Measurements from ENCODE around the gene PAH. TPM values are rescaled to one million over a fixed set of nuclear protein-coding genes. Genes with fewer than 3 reads are reported as not detected.

The PAH gene
- total RNA-seq, 1 experiment from 2014 or later: 0.19 TPM

DNA sequence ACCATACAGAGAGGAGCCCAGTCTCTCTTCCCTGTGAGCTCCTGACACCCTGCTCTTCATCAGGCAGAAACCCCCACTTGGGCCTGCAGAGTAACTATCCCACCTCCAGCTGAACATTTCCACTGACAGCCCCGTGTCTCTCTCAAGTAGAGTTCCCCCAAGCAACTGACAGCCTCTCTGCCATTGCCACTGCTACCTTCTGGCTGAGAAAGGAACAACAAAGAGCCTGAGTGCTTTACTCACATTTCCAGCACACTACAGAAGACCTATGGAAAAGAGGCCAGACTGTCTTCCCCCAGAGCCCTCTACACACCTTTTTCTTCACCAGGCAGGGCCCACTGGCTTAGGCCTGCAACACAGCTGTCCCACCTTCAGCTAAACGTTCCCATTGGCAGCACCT, 22.0 kb upstream of the PAH start:
- H3K27me3 ChIP-seq (ENCODE audit: low read length): no peaks in the 10 kb centered on the region
- H2AFZ ChIP-seq (ENCODE audit: low read length): no peak overlapping the region
- H3K9me3 ChIP-seq (ENCODE audit: low read length): no peaks in the 10 kb centered on the region
- H3K4me3 ChIP-seq (ENCODE audit: low read length): no peak overlapping the region
- no peaks in the 10 kb centered on the region for H3K36me3 ChIP-seq (ENCODE audit: insufficient read depth, low read length)
- no peak overlapping the region for H3K4me2 ChIP-seq (ENCODE audit: low read depth, low read length, poor library complexity, severe bottlenecking)
- no peaks in the 10 kb centered on the region for H3K9me2 ChIP-seq (replicated peaks; ENCODE audit: insufficient read depth, low read length)
- no peak overlapping the region for H3K9ac ChIP-seq (ENCODE audit: low read length)
- no peak overlapping the region for H3K27ac ChIP-seq (ENCODE audit: low read length)
- H3K79me2 ChIP-seq (ENCODE audit: low read length): no peaks in the 10 kb centered on the region
- no peaks in the 10 kb centered on the region for H3K4me1 ChIP-seq (ENCODE audit: low read length)
- DNase-seq: no peak
- no peaks in the 10 kb centered on the region for H4K20me1 ChIP-seq (ENCODE audit: insufficient read depth, low read depth, low read length)

DNA sequence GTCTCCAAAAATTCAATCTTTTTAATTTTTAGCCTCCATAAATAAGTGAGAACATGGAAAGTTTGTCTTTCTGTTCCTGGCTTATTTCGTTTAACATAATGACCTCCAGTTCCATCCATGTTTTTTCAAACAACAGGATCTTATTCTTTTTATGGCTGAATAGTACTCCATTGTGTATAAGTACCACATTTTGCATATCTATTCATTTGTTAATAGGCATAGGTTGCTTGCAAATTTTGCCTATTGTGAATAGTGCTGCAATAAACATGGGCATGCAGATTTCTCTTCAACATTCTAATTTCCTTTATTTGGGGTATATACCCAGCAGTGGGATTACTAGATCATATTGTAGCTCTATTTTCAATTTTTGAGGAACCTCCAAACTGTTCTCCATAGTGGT, 16.1 kb upstream of the PAH start:
- Histone ChIP-seq H4K20me1 (ENCODE audit: insufficient read depth, low read depth, low read length) (no peaks in the 10 kb centered on the region), H3K4me3 (ENCODE audit: low read length) (no peak overlapping the region), H3K9ac (ENCODE audit: low read length) (no peak overlapping the region), H3K27ac (ENCODE audit: low read length) (no peak overlapping the region), H3K4me1 (ENCODE audit: low read length) (no peaks in the 10 kb centered on the region), H3K27me3 (ENCODE audit: low read length) (no peaks in the 10 kb centered on the region), H3K9me3 (ENCODE audit: low read length) (no peaks in the 10 kb centered on the region), H3K9me2 (replicated peaks; ENCODE audit: insufficient read depth, low read length) (no peaks in the 10 kb centered on the region), H3K4me2 (ENCODE audit: low read depth, low read length, poor library complexity, severe bottlenecking) (no peak overlapping the region), H3K36me3 (ENCODE audit: insufficient read depth, low read length) (no peaks in the 10 kb centered on the region), H3K79me2 (ENCODE audit: low read length) (no peaks in the 10 kb centered on the region), H2AFZ (ENCODE audit: low read length) (no peak overlapping the region)
- no peak for DNase-seq

DNA sequence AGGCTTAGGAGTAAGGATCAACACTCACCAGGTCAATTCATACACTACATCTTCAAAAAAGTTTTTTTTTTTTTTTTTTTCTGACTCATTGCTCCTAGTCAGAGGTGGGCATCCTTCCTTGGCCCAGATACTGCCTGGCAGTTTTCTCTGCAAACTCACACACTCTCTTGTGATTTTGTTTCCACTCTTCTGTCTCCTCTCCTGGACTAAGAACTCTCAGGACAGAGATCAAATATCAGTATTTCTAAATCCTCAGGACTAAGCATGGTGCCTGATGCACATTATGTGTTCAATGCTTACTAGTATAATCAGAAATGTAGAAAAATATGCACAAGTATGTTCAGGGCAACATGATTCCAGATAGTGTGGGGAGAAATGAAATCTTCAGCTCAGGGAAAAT, 10.2 kb upstream of the PAH start:
- no peaks in the 10 kb centered on the region for H3K9me2 ChIP-seq (replicated peaks; ENCODE audit: insufficient read depth, low read length)
- no peaks in the 10 kb centered on the region for H4K20me1 ChIP-seq (ENCODE audit: insufficient read depth, low read depth, low read length)
- H2AFZ ChIP-seq (ENCODE audit: low read length): no peak overlapping the region
- H3K4me2 ChIP-seq (ENCODE audit: low read depth, low read length, poor library complexity, severe bottlenecking): no peak overlapping the region
- no peaks in the 10 kb centered on the region for H3K4me1 ChIP-seq (ENCODE audit: low read length)
- H3K27me3 ChIP-seq (ENCODE audit: low read length): no peaks in the 10 kb centered on the region; the same call in 1 of the 2 replicates
- no peak overlapping the region for H3K9ac ChIP-seq (ENCODE audit: low read length)
- no peak for DNase-seq
- H3K36me3 ChIP-seq (ENCODE audit: insufficient read depth, low read length): no peaks in the 10 kb centered on the region
- H3K9me3 ChIP-seq (ENCODE audit: low read length): no peaks in the 10 kb centered on the region
- H3K79me2 ChIP-seq (ENCODE audit: low read length): no peaks in the 10 kb centered on the region
- H3K4me3 ChIP-seq (ENCODE audit: low read length): no peak overlapping the region
- no peak overlapping the region for H3K27ac ChIP-seq (ENCODE audit: low read length)

DNA sequence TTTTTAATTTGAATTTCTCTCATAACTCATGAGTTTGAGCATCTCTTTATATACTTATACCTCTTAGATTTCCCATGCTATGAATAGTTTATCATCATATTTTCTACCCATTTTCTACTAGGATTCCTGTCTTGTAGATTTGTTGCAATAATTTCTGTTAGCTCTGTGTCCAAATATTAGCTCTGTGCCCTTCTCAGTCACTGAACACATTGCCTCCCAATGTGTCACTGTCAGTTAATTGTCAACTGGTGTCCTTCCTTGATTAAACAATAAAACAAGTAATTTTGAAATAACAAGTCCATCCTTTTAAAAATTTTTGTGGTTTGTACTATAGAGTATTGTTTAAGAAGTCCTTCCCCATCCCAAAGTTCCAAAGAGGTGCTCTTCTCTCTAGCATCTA, 4.2 kb upstream of the PAH start:
- Histone ChIP-seq H3K4me3 (ENCODE audit: low read length) (no peak overlapping the region), H2AFZ (ENCODE audit: low read length) (no peak overlapping the region), H3K9me2 (replicated peaks; ENCODE audit: insufficient read depth, low read length) (no peaks in the 10 kb centered on the region), H3K4me1 (ENCODE audit: low read length) (peaks cover 20% of the 10 kb centered on the region), H3K36me3 (ENCODE audit: insufficient read depth, low read length) (no peaks in the 10 kb centered on the region), H3K27ac (ENCODE audit: low read length) (no peak overlapping the region), H3K9ac (ENCODE audit: low read length) (no peak overlapping the region), H3K27me3 (ENCODE audit: low read length) (no peaks in the 10 kb centered on the region; the same call in 1 of the 2 replicates), H3K9me3 (ENCODE audit: low read length) (no peaks in the 10 kb centered on the region), H3K4me2 (ENCODE audit: low read depth, low read length, poor library complexity, severe bottlenecking) (no peak overlapping the region), H3K79me2 (ENCODE audit: low read length) (no peaks in the 10 kb centered on the region), H4K20me1 (ENCODE audit: insufficient read depth, low read depth, low read length) (no peaks in the 10 kb centered on the region)
- DNase-seq: no peak

DNA sequence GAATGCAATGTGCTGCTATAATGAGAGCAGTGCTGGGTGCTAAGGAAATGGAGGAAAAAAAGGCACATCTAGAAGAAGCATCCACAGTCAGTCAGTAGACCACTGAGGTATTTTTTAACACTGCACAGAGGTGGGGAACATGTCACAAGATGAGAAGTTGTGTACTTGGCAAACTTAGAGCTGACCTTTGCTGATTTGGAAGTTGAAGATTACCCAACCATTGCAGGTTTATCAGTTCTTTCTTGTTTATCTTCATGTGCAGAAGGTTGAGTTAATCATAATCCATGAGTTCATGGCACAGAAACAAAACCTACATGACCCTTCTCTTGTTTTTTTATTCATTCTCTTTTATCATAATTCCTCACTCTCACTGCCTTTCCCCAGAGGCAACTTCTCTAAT, 3.2 kb upstream of the PAH start:
- Histone ChIP-seq H3K79me2 (ENCODE audit: low read length) (no peaks in the 10 kb centered on the region), H4K20me1 (ENCODE audit: insufficient read depth, low read depth, low read length) (no peaks in the 10 kb centered on the region), H3K9me2 (replicated peaks; ENCODE audit: insufficient read depth, low read length) (no peaks in the 10 kb centered on the region), H2AFZ (ENCODE audit: low read length) (no peak overlapping the region), H3K4me3 (ENCODE audit: low read length) (no peak overlapping the region), H3K27me3 (ENCODE audit: low read length) (no peaks in the 10 kb centered on the region; the same call in 1 of the 2 replicates), H3K4me1 (ENCODE audit: low read length) (peaks cover 20% of the 10 kb centered on the region), H3K4me2 (ENCODE audit: low read depth, low read length, poor library complexity, severe bottlenecking) (no peak overlapping the region), H3K27ac (ENCODE audit: low read length) (no peak overlapping the region), H3K9me3 (ENCODE audit: low read length) (no peaks in the 10 kb centered on the region), H3K36me3 (ENCODE audit: insufficient read depth, low read length) (no peaks in the 10 kb centered on the region), H3K9ac (ENCODE audit: low read length) (no peak overlapping the region)
- DNase-seq: no peak

DNA sequence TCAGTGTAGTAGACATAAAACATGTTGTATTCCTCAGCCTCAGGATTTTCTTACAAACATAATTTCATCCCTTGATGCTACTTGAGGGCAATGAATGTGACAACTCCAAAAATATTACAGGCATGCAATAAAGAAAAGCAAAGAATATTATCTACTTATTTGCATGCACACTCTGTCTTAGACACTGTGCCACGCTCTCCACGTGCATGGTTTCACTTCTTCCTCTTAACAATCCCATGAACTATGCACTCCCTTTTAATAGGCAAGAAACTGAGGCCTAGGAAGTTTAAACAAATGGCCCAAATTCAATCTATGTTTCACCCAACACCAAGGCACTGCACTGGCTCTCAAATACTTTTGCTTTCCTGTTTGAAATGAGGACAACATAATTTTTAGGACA, 1.8 kb upstream of the PAH start:
- H2AFZ ChIP-seq (ENCODE audit: low read length): peak overlapping the region; percentile 7; the same call in 1 of the 2 replicates
- H3K4me3 ChIP-seq (ENCODE audit: low read length): no peak overlapping the region
- H3K79me2 ChIP-seq (ENCODE audit: low read length): no peaks in the 10 kb centered on the region
- H3K4me1 ChIP-seq (ENCODE audit: low read length): peaks cover 20% of the 10 kb centered on the region
- H3K9me2 ChIP-seq (replicated peaks; ENCODE audit: insufficient read depth, low read length): no peaks in the 10 kb centered on the region
- no peaks in the 10 kb centered on the region for H4K20me1 ChIP-seq (ENCODE audit: insufficient read depth, low read depth, low read length)
- H3K9ac ChIP-seq (ENCODE audit: low read length): no peak overlapping the region
- no peak overlapping the region for H3K4me2 ChIP-seq (ENCODE audit: low read depth, low read length, poor library complexity, severe bottlenecking)
- no peak overlapping the region for H3K27ac ChIP-seq (ENCODE audit: low read length)
- DNase-seq: peak; percentile 46
- H3K36me3 ChIP-seq (ENCODE audit: insufficient read depth, low read length): no peaks in the 10 kb centered on the region
- H3K27me3 ChIP-seq (ENCODE audit: low read length): no peaks in the 10 kb centered on the region
- H3K9me3 ChIP-seq (ENCODE audit: low read length): no peaks in the 10 kb centered on the region

DNA sequence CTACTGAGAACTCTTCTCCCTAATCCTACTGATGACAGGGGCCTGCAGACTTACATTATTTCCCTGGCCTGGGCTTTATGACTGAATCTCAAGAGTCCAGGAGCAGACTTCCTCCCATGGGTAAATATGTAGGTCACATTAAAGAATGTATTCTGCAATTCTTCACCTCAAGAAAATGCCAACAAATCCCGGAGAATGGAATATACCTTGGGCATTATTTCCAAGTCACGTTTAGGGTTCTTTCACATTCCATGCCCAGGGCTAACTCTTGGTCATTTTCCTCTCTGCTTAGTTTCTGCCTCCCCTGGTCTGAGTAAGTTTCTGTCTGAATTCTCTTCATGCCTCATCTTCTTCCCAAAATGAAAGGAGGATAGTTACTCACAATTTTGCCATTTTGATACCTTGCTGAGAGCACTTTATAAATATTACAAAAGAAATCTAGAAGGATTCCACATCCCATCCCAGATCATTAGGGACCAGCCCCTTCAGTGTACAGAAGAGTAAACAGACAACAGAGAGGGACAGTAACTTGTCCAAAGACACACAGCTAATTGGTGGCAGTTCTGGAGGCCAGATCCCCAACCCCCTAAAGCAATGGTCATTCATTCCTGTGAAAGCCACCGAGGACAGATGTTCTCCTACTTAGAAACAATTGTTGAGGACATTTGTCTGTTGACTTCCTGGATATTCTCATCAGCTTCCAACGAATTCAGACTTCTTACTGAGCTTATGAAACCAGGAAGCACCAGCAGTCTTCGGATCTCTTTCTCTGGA, 605 bp downstream of the PAH start:
- Histone ChIP-seq H2AFZ (ENCODE audit: low read length) (peak overlapping the region; percentile 95; the same call in 1 of the 2 replicates), H3K9ac (ENCODE audit: low read length) (no peak overlapping the region), H3K36me3 (ENCODE audit: insufficient read depth, low read length) (no peaks in the 10 kb centered on the region)

DNA sequence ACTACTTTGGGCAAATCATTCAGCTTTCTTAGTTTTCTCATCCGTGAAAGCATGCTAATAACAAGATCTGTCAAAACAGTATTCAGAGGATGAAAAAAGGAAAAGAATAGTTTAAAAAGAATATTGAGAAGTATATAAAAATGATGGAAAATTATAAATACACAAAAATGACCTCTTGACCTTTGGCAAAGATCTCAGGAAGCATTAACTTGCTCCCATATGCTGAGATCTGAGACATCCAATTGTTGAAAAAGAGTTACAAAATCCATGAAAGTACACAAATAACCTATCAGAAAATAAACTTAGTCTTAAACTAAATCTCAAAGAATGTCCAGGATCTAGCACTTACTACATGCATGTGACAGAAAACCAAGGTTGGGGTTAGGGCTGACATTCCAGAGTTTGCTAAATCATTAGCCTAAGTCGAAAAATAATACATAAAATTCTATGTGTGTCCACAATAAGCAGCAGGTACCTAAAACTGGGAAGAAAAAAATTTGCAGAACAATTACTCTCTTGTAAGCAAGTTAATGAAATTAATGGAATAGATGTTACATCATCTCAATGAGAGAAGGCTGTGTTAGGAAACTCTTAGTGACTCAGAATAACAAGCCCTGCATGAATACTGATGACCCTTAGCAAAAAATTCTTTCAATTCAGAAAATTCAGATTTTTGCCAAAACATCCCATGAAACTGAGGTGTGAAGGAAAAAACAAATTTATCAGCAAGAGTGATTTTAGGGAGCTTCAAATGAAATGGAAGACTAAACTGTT, 3.4 kb downstream of the PAH start:
- no peak overlapping the region for H3K4me2 ChIP-seq (ENCODE audit: low read depth, low read length, poor library complexity, severe bottlenecking)
- H3K36me3 ChIP-seq (ENCODE audit: insufficient read depth, low read length): no peaks in the 10 kb centered on the region
- no peak overlapping the region for H3K4me3 ChIP-seq (ENCODE audit: low read length)
- no peaks in the 10 kb centered on the region for H4K20me1 ChIP-seq (ENCODE audit: insufficient read depth, low read depth, low read length)
- no peaks in the 10 kb centered on the region for H3K79me2 ChIP-seq (ENCODE audit: low read length)
- H3K27ac ChIP-seq (ENCODE audit: low read length): no peak overlapping the region
- H2AFZ ChIP-seq (ENCODE audit: low read length): no peak overlapping the region
- H3K9me2 ChIP-seq (replicated peaks; ENCODE audit: insufficient read depth, low read length): no peaks in the 10 kb centered on the region
- H3K27me3 ChIP-seq (ENCODE audit: low read length): no peaks in the 10 kb centered on the region
- peaks cover 15% of the 10 kb centered on the region for H3K4me1 ChIP-seq (ENCODE audit: low read length)
- DNase-seq: no peak
- H3K9me3 ChIP-seq (ENCODE audit: low read length): no peaks in the 10 kb centered on the region
- H3K9ac ChIP-seq (ENCODE audit: low read length): no peak overlapping the region

More for the DNA sequence above, 605 bp downstream of the PAH start:
- H3K4me3 ChIP-seq (ENCODE audit: low read length): peak overlapping the region; percentile 63; the same call in 1 of the 2 replicates
- H3K27ac ChIP-seq (ENCODE audit: low read length): no peak overlapping the region
- peaks cover 20% of the 10 kb centered on the region for H3K4me1 ChIP-seq (ENCODE audit: low read length)
- no peaks in the 10 kb centered on the region for H3K9me3 ChIP-seq (ENCODE audit: low read length)
- no peak for DNase-seq
- no peaks in the 10 kb centered on the region for H3K79me2 ChIP-seq (ENCODE audit: low read length)
- H3K27me3 ChIP-seq (ENCODE audit: low read length): no peaks in the 10 kb centered on the region
- H3K4me2 ChIP-seq (ENCODE audit: low read depth, low read length, poor library complexity, severe bottlenecking): peak overlapping the region; percentile 70
- H3K9me2 ChIP-seq (replicated peaks; ENCODE audit: insufficient read depth, low read length): no peaks in the 10 kb centered on the region
- no peaks in the 10 kb centered on the region for H4K20me1 ChIP-seq (ENCODE audit: insufficient read depth, low read depth, low read length)

All from Karpas-422 (cell line).